Lung (tissue), 12 donors: ENCODE measurements around the gene H1-8. TPM values are rescaled to one million over a fixed set of nuclear protein-coding genes. Genes with fewer than 3 reads are reported as not detected.
"Not testable (repeated sequence)": the region's sequence is repeated elsewhere in the genome, so short reads cannot be mapped to it uniquely, and the experiment has no call there.

Source experiments
- ATAC-seq: fragments of 200-7000 bp; cut with Tn5 transposase; one replicate; pipeline ENCODE4 v1.9.1; 2020; ENCODE audit warnings: moderate number of reproducible peaks; ENCODE audit not compliant: insufficient read depth, low FRiP score
- DNase-seq, 3 donors: peaks; one replicate each; pipeline ENCODE4 v3.0.0-alpha.2; 2013 to 2017
- H3K27ac ChIP-seq, 2 donors: one replicate each; pipeline ENCODE4 v1.5.1; 2013; ENCODE audit warnings: mild to moderate bottlenecking in 2 of 2, moderate library complexity in 2 of 2, control low read depth in 1 of 2, inconsistent platforms in 1 of 2, low read depth in 1 of 2, low read length in 1 of 2
- H3K27me3 ChIP-seq, 3 donors: one replicate each; pipeline ENCODE4 v1.5.1; 2013; ENCODE audit warnings: low read length in 2 of 3; ENCODE audit not compliant: control insufficient read depth in 3 of 3, insufficient read depth in 3 of 3
- H3K36me3 ChIP-seq, 4 donors: one replicate each; pipeline ENCODE4 v1.5.1; 2013; ENCODE audit warnings: low read length in 4 of 4, mild to moderate bottlenecking in 1 of 4, moderate library complexity in 1 of 4; ENCODE audit not compliant: control insufficient read depth in 4 of 4, insufficient read depth in 4 of 4
- H3K4me1 ChIP-seq, 5 donors: one replicate each; pipeline ENCODE4 v1.5.1; 2013; ENCODE audit warnings: low read length in 5 of 5, mild to moderate bottlenecking in 2 of 5, moderate library complexity in 1 of 5; ENCODE audit not compliant: control insufficient read depth in 5 of 5, insufficient read depth in 5 of 5
- H3K4me3 ChIP-seq: one replicate; pipeline ENCODE4 v1.5.1; 2013; ENCODE audit warnings: mild to moderate bottlenecking, control low read depth, moderate library complexity
- H3K9ac ChIP-seq, 2 donors: one replicate each; pipeline ENCODE4 v1.5.1; 2013; ENCODE audit warnings: low read length in 2 of 2, control low read depth in 1 of 2; ENCODE audit not compliant: insufficient read depth in 1 of 2
- H3K9me3 ChIP-seq, 4 donors: one replicate each; pipeline ENCODE4 v1.5.1; 2013; ENCODE audit warnings: low read length in 3 of 4, mild to moderate bottlenecking in 1 of 4, moderate library complexity in 1 of 4; ENCODE audit not compliant: control insufficient read depth in 4 of 4, insufficient read depth in 3 of 4
- WGBS, 2 donors: extraction: QIAGEN DNeasy Blood & Tissue Kit; methylation state at CpG; one replicate each; pipeline ENCODE4 v1.1.7; 2013; 5-methylcytosine and 5-hydroxymethylcytosine counted together
- polyA plus RNA-seq, 2 donors: library from polyadenylated mRNA; stranded (reverse); fragments of 200-250 nt; gene quantifications; one replicate each; pipeline ENCODE4 v1.2.1, GENCODE V29; 2013
- total RNA-seq, 2 donors: library from RNA; depleted of rRNA in 1 of 2; stranded (reverse); fragments of >200 nt in 1 of 2; gene quantifications; one replicate each; pipeline ENCODE4 v1.2.1, GENCODE V29; 2014 to 2021
- TF ChIP-seq, protein P1 (sequence below): IDR thresholded peaks from 2 replicates; pipeline ENCODE4 v1.5.1; 2012; ENCODE audit warnings: mild to moderate bottlenecking; ENCODE audit errors: control extremely low read depth, extremely low read depth
- donor health status: control.
- donor health status: control.
- donor health status: Bipolar disorder and iron deficiency.
- donor health status: healthy.
- donor health status: DM: yes; HTN: yes; CAD: no.

Gene H1-8
- total and polyA plus RNA-seq, 4 donors: not detected

DNA sequence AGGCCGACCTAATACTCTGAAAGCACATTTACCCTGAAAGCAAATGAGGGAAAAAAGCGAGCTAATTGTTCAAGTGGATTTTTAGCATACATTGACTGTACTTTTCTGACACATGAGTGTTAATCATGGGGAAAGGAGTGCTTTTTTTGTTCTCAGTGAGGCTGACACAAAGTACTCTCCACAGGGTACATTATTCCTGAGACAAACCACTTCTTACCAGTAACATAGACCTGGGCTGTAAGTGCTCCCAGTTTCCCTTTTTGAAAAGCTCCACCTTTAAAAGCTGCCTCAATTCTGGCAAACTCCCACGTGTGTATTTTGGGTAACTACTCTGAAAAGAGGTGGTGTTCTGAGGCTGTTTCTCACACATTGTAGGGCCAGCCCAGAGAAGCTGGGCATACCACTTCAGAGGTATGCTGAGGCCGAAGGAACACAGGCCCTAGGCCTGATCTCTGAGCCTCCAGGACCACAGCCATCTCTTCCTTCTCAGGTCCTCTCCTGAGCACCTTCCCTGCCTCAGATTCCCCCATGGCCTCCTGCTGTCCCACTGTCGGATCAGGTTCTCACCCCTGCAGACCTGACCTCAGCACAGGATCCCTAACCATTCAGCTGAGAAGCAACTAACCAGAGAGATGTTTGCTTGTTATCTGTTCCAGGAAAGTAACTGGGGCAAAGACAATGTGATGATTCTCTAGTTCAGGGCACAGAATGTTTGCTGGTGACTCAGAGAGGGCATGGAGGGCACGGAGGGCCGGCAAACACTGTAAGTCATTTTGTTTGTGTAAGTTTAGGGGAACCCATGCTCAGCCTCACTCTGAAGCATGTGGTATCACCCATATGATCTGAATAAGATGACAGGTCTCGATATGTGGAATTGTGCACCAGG is 44.1 kb upstream of the H1-8 start:
- H3K9me3 ChIP-seq, H3K4me3 ChIP-seq, H3K9ac ChIP-seq, DNase-seq, H3K27me3 ChIP-seq: not testable (repeated sequence)
- peak; percentile 14 for ATAC-seq
- WGBS, 2 donors: 64 to 80% methylated on average over 7 to 8 of the region's 8 CpGs
- Histone ChIP-seq H3K36me3 (peaks cover 0 to 34% (median 14%) of the 10 kb centered on the region in 4 donors), H3K4me1 (peaks cover 2 to 24% (median 9%) of the 10 kb centered on the region in 5 donors), H3K27ac (peak overlapping the region; percentile 75 to 87)

DNA sequence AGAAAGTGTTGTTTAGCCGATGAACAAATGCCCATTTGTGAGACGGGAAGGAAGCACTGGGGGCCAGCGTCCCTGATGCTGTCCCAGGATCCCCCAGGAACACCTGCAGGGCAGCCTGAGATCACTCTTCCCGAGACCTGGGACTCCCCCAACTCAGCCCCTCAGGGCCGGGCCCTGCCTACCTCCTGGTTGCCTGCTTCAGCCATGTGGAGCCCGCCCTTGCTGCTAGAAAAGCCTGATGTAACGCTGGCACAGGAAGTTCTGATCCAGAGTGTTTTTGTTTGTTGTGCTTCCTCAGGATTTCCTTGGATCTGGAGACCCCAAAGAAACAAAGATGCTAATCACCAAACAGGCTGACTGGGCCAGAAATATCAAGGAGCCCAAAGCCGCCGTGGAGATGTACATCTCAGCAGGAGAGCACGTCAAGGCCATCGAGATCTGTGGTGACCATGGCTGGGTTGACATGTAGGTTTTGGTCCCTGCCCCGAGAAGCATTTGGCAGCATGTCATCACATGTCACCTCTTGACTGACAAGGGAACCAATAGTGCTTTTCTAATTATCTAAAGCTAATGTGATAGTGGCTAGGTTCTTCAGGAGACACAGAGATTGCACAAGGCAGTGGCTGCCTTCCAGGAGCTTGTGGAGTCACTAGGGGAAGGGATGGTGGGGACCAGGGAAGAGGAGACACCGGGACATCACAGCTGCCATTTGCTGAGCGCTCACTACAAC is 43.2 kb upstream of the H1-8 start:
- WGBS, 2 donors: 74 to 79% methylated on average over 12 to 13 of the region's 14 CpGs
- H3K36me3 ChIP-seq: peaks cover 0 to 37% (median 18%) of the 10 kb centered on the region in 4 donors

DNA sequence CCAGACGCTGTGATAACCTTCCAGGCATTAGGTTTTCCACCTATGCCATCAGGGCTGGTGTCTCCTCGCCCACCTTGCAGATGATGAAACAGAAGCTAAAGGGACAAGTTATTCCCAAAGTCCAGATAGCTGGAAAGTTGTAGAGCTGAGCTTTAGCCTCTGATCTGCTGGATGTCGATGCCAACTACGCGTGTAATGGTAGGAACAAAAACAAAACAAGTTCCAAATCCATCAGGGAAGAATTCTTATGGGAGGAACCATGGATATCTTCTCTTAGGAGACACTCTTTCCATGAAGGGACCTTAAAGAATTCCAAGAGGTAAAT is 42.7 kb upstream of the H1-8 start:
- peaks cover 0 to 39% (median 21%) of the 10 kb centered on the region in 4 donors for H3K36me3 ChIP-seq
- ATAC-seq: no peak
- 80 to 92% methylated on average over 5 of the region's 5 CpGs for WGBS, 2 donors

More for the DNA sequence above, 43.2 kb upstream of the H1-8 start:
- H3K27me3 ChIP-seq, H3K9ac ChIP-seq, H3K9me3 ChIP-seq, H3K4me3 ChIP-seq, ATAC-seq: not testable (repeated sequence)
- Histone ChIP-seq H3K27ac (peak overlapping the region; percentile 38 to 73), H3K4me1 (peaks cover 2 to 25% (median 8%) of the 10 kb centered on the region in 5 donors)
- DNase-seq: peak in 1 of 3 donors; percentile 22

DNA sequence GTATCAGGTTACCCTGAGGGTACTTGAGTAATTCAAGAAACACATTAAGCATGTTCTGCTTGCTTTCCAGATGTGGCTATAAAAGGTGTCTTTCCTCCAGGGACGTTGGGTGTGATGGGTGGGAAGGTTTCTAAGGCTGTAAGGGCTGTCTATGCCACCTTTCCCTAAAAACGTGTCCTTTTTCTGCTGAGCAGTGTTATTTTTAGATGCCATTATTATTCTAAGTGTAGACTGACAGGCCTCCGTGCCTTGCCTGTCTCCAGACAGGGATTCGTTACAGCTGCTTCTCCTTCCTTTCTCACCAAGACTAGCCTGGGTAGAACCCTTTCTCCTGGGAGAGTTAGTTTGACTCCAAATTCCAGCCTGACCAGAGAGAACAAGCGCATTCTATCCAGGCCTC is 41.3 kb upstream of the H1-8 start:
- no peaks in the 10 kb centered on the region for H3K27me3 ChIP-seq
- WGBS, 2 donors: 79 to 94% methylated on average over 5 of the region's 5 CpGs
- no peak for DNase-seq
- no peaks in the 10 kb centered on the region for H3K9me3 ChIP-seq
- no peak for ATAC-seq
- peaks cover 2 to 21% (median 11%) of the 10 kb centered on the region in 5 donors for H3K4me1 ChIP-seq
- no peak overlapping the region for H3K4me3 ChIP-seq
- H3K27ac ChIP-seq: peak overlapping the region in 1 of 2 donors; percentile 49
- peaks cover 0 to 47% (median 28%) of the 10 kb centered on the region in 4 donors for H3K36me3 ChIP-seq
- TF ChIP-seq, protein P1, sequence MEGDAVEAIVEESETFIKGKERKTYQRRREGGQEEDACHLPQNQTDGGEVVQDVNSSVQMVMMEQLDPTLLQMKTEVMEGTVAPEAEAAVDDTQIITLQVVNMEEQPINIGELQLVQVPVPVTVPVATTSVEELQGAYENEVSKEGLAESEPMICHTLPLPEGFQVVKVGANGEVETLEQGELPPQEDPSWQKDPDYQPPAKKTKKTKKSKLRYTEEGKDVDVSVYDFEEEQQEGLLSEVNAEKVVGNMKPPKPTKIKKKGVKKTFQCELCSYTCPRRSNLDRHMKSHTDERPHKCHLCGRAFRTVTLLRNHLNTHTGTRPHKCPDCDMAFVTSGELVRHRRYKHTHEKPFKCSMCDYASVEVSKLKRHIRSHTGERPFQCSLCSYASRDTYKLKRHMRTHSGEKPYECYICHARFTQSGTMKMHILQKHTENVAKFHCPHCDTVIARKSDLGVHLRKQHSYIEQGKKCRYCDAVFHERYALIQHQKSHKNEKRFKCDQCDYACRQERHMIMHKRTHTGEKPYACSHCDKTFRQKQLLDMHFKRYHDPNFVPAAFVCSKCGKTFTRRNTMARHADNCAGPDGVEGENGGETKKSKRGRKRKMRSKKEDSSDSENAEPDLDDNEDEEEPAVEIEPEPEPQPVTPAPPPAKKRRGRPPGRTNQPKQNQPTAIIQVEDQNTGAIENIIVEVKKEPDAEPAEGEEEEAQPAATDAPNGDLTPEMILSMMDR: no peak
- no peak overlapping the region for H3K9ac ChIP-seq

More for the DNA sequence above, 42.7 kb upstream of the H1-8 start:
- H3K4me3 ChIP-seq: no peak overlapping the region
- TF ChIP-seq, protein P1: no peak
- no peaks in the 10 kb centered on the region for H3K9me3 ChIP-seq
- DNase-seq: no peak
- no peak overlapping the region for H3K9ac ChIP-seq
- H3K27me3 ChIP-seq: no peaks in the 10 kb centered on the region
- H3K27ac ChIP-seq: peak overlapping the region; percentile 38 to 73
- H3K4me1 ChIP-seq: peaks cover 2 to 24% (median 8%) of the 10 kb centered on the region in 5 donors
